ENCODE data around the gene P2RX1.

The P2RX1 gene

DNA sequence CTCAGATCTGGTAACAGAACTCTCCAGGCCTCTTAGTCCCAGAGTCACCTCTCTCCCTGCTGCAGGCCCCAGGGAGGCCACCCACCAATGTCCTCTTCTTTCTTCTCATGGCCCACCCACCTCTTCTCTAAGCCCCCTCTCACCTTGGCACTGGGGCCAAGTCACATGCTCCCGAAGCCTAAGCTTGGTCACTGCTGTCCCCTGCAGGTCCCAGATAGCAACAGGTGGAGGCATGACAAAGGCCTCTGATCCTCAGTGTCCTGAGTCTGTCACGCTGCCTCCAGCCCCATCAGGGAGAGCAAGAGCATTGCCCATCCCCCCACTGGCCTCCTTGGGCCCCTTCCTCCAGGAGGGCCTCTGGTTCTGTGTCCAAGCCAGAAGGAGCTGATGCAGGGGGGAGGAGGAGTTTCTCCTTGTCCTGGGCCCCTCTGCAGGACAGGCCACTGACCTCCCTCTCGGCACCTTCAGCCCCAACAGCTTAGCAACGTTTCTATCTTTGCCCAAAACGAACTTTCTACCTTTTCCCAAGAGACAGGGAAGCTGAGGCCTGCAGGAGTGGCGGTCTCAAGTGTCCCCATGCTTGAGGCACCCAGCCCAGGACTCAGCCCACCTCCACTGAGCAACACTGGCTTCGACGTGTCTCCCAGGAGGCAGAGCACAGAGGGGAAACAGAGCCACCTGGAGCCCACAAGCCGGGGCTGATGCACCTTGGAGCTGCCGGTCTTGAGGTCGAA, 8.6 kb downstream of the P2RX1 start:
- H3K27me3 ChIP-seq (ENCODE audit: control insufficient read depth in 1 of 2, insufficient read depth in 2 of 2, low read length in 2 of 2), result no peaks in the 10 kb centered on the region
- H3K4me3 ChIP-seq (ENCODE audit: low read depth in 1 of 2, low read length in 2 of 2), result no peak overlapping the region
- H3K9ac ChIP-seq (ENCODE audit: low read depth in 1 of 2, low read length in 2 of 2), result no peak overlapping the region
- no peaks in the 10 kb centered on the region for H3K9me3 ChIP-seq (ENCODE audit: control insufficient read depth in 1 of 2, low read length in 2 of 2)
- no peak overlapping the region for H3K27ac ChIP-seq (ENCODE audit: low read depth, low read length)
- no peaks in the 10 kb centered on the region for H3K4me1 ChIP-seq (ENCODE audit: control insufficient read depth in 1 of 2, insufficient read depth in 2 of 2, low read length in 2 of 2)
- no peaks in the 10 kb centered on the region for H3K36me3 ChIP-seq (ENCODE audit: control insufficient read depth in 1 of 2, insufficient read depth in 2 of 2, low read length in 2 of 2)

DNA sequence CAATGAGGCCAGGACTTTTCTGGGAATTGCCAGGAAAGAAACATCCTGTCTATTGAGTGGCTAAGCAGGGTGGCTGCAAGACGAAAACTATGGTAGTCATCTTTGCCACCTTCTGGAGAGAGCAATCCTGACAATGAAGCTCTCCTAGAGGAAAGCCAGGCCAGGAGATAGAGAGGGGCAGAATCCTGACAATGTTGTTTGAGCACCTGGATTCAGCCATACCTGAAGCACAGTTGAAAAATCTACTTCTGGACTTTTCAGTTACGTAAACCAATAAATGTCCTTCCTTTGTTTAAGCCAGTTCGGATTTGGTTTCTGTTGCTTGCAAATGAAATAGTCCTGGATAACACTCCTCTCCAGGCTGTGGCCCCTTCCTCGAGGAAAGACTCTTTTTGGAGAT, 9.4 kb downstream of the P2RX1 start:
- no peaks in the 10 kb centered on the region for H3K9me3 ChIP-seq (ENCODE audit: control insufficient read depth in 1 of 2, low read length in 2 of 2)
- H3K4me3 ChIP-seq (ENCODE audit: low read depth in 1 of 2, low read length in 2 of 2), result no peak overlapping the region
- H3K4me1 ChIP-seq (ENCODE audit: control insufficient read depth in 1 of 2, insufficient read depth in 2 of 2, low read length in 2 of 2), result no peaks in the 10 kb centered on the region
- H3K27me3 ChIP-seq (ENCODE audit: control insufficient read depth in 1 of 2, insufficient read depth in 2 of 2, low read length in 2 of 2), result no peaks in the 10 kb centered on the region
- H3K9ac ChIP-seq (ENCODE audit: low read depth in 1 of 2, low read length in 2 of 2), result no peak overlapping the region
- no peaks in the 10 kb centered on the region for H3K36me3 ChIP-seq (ENCODE audit: control insufficient read depth in 1 of 2, insufficient read depth in 2 of 2, low read length in 2 of 2)
- no peak overlapping the region for H3K27ac ChIP-seq (ENCODE audit: low read depth, low read length)

DNA sequence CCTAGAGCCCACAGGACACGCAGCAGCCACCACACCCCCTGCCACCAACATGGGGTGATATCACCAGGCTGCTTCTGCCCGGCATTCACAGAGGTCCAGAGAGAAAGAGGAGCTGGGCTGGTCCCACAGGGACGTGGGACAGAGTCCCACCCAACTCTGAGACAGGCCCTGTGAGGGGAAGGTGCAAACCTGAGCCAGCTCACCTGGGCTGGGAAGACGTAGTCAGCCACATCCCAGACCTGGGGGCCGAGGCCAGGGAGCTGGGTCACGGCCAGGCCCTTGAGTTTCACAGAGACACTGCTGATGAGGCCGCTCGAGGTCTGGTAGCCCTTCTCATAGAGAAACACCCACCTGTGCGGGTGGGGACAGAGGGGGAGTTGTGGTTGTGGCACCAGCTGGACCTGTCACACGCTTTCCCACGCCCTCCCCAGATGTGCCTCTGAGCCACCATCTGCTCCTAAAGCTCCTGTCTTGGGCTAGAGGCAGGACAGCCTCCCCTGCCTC, 11.2 kb downstream of the P2RX1 start:
- H3K4me3 ChIP-seq (ENCODE audit: low read depth in 1 of 2, low read length in 2 of 2), result no peak overlapping the region
- no peaks in the 10 kb centered on the region for H3K27me3 ChIP-seq (ENCODE audit: control insufficient read depth in 1 of 2, insufficient read depth in 2 of 2, low read length in 2 of 2)
- no peak overlapping the region for H3K27ac ChIP-seq (ENCODE audit: low read depth, low read length)
- H3K9ac ChIP-seq (ENCODE audit: low read depth in 1 of 2, low read length in 2 of 2), result no peak overlapping the region
- no peaks in the 10 kb centered on the region for H3K36me3 ChIP-seq (ENCODE audit: control insufficient read depth in 1 of 2, insufficient read depth in 2 of 2, low read length in 2 of 2)
- no peaks in the 10 kb centered on the region for H3K4me1 ChIP-seq (ENCODE audit: control insufficient read depth in 1 of 2, insufficient read depth in 2 of 2, low read length in 2 of 2)
- H3K9me3 ChIP-seq (ENCODE audit: control insufficient read depth in 1 of 2, low read length in 2 of 2), result no peaks in the 10 kb centered on the region

DNA sequence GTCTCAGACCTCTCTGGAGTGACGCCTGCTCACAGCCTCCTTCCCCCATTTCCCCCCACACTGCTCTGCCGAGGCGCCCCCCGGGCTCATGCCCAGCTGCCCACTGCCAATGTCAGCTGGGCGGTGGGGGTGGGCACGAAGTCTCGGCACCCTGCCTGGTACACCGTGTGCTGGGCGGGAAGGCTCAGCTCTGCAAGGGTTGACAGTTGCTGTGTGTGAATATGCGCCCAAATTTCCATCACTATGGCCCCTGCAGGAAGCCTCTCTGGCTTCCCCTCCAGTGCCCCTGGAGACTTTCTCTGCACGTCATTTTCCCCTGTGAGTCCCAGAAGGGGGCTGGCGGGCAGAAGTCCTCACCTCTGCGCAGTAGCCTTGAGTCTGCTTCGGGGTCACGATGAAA, 11.8 kb downstream of the P2RX1 start:
- Histone ChIP-seq H3K27me3 (ENCODE audit: control insufficient read depth in 1 of 2, insufficient read depth in 2 of 2, low read length in 2 of 2) (no peaks in the 10 kb centered on the region), H3K4me3 (ENCODE audit: low read depth in 1 of 2, low read length in 2 of 2) (no peak overlapping the region), H3K36me3 (ENCODE audit: control insufficient read depth in 1 of 2, insufficient read depth in 2 of 2, low read length in 2 of 2) (no peaks in the 10 kb centered on the region), H3K4me1 (ENCODE audit: control insufficient read depth in 1 of 2, insufficient read depth in 2 of 2, low read length in 2 of 2) (no peaks in the 10 kb centered on the region), H3K9me3 (ENCODE audit: control insufficient read depth in 1 of 2, low read length in 2 of 2) (no peaks in the 10 kb centered on the region), H3K9ac (ENCODE audit: low read depth in 1 of 2, low read length in 2 of 2) (no peak overlapping the region), H3K27ac (ENCODE audit: low read depth, low read length) (no peak overlapping the region)

DNA sequence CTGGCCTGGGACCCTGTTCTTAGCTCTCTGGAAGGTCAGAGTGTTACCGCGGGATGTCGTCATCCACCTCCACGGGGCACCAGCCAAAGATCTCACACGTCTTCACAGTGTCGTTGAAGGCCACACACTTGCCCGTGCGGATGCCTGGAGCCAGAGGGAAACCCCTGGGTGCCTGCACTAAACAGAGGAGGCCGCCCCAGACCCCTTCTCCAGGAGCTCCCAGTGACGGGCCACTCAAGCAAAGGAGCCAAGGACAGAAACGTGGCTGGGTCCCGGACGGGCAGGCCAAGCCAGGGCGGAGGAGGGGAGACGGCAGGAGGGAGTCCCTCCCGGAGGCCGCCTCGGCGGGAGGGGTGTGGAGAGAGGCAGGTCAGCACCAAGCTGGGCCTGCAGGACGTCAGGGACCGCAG, 12.4 kb downstream of the P2RX1 start:
- Histone ChIP-seq H3K36me3 (ENCODE audit: control insufficient read depth in 1 of 2, insufficient read depth in 2 of 2, low read length in 2 of 2) (no peaks in the 10 kb centered on the region), H3K4me1 (ENCODE audit: control insufficient read depth in 1 of 2, insufficient read depth in 2 of 2, low read length in 2 of 2) (no peaks in the 10 kb centered on the region), H3K4me3 (ENCODE audit: low read depth in 1 of 2, low read length in 2 of 2) (no peak overlapping the region), H3K27me3 (ENCODE audit: control insufficient read depth in 1 of 2, insufficient read depth in 2 of 2, low read length in 2 of 2) (no peaks in the 10 kb centered on the region), H3K27ac (ENCODE audit: low read depth, low read length) (no peak overlapping the region), H3K9me3 (ENCODE audit: control insufficient read depth in 1 of 2, low read length in 2 of 2) (no peaks in the 10 kb centered on the region), H3K9ac (ENCODE audit: low read depth in 1 of 2, low read length in 2 of 2) (no peak overlapping the region)

GRCh38 chr17:3903051-3903825, 13.0 kb downstream of the P2RX1 start:
- Histone ChIP-seq H3K9ac (ENCODE audit: low read depth in 1 of 2, low read length in 2 of 2) (no peak overlapping the region), H3K27me3 (ENCODE audit: control insufficient read depth in 1 of 2, insufficient read depth in 2 of 2, low read length in 2 of 2) (no peaks in the 10 kb centered on the region), H3K27ac (ENCODE audit: low read depth, low read length) (no peak overlapping the region), H3K4me1 (ENCODE audit: control insufficient read depth in 1 of 2, insufficient read depth in 2 of 2, low read length in 2 of 2) (no peaks in the 10 kb centered on the region), H3K9me3 (ENCODE audit: control insufficient read depth in 1 of 2, low read length in 2 of 2) (no peaks in the 10 kb centered on the region), H3K4me3 (ENCODE audit: low read depth in 1 of 2, low read length in 2 of 2) (no peak overlapping the region), H3K36me3 (ENCODE audit: control insufficient read depth in 1 of 2, insufficient read depth in 2 of 2, low read length in 2 of 2) (no peaks in the 10 kb centered on the region)

DNA sequence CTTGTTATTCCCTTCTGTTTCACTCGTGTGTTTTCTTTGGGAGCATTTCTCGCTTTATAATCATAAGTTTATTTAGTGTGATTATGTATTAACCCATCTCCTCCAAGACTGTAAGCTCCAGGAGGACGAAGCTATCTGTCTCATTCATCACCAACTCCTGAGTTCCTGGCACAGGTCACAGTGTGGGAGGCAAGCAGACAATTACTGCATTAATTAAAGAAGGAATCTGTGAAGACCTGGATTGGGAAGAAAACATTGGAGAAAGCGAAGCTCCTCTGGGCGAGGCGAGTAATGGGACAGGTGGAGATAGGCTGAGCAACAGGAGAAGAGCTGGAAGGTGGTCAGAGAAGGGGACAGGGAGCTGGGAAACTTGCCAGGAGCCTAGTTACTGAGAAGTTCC, 15.6 kb downstream of the P2RX1 start:
- Histone ChIP-seq H3K9ac (ENCODE audit: low read depth in 1 of 2, low read length in 2 of 2) (no peak overlapping the region), H3K4me1 (ENCODE audit: control insufficient read depth in 1 of 2, insufficient read depth in 2 of 2, low read length in 2 of 2) (no peaks in the 10 kb centered on the region), H3K9me3 (ENCODE audit: control insufficient read depth in 1 of 2, low read length in 2 of 2) (no peaks in the 10 kb centered on the region), H3K27ac (ENCODE audit: low read depth, low read length) (no peak overlapping the region), H3K36me3 (ENCODE audit: control insufficient read depth in 1 of 2, insufficient read depth in 2 of 2, low read length in 2 of 2) (no peaks in the 10 kb centered on the region), H3K27me3 (ENCODE audit: control insufficient read depth in 1 of 2, insufficient read depth in 2 of 2, low read length in 2 of 2) (no peaks in the 10 kb centered on the region), H3K4me3 (ENCODE audit: low read depth in 1 of 2, low read length in 2 of 2) (no peak overlapping the region)

GRCh38 chr17:3897731-3898130, 18.5 kb downstream of the P2RX1 start:
- H3K27me3 ChIP-seq (ENCODE audit: control insufficient read depth in 1 of 2, insufficient read depth in 2 of 2, low read length in 2 of 2), result no peaks in the 10 kb centered on the region
- no peak overlapping the region for H3K4me3 ChIP-seq (ENCODE audit: low read depth in 1 of 2, low read length in 2 of 2)
- H3K4me1 ChIP-seq (ENCODE audit: control insufficient read depth in 1 of 2, insufficient read depth in 2 of 2, low read length in 2 of 2), result peaks cover 20 to 24% of the 10 kb centered on the region in 2 donors
- H3K9me3 ChIP-seq (ENCODE audit: control insufficient read depth in 1 of 2, low read length in 2 of 2), result no peaks in the 10 kb centered on the region
- H3K27ac ChIP-seq (ENCODE audit: low read depth, low read length), result no peak overlapping the region
- no peak overlapping the region for H3K9ac ChIP-seq (ENCODE audit: low read depth in 1 of 2, low read length in 2 of 2)
- H3K36me3 ChIP-seq (ENCODE audit: control insufficient read depth in 1 of 2, insufficient read depth in 2 of 2, low read length in 2 of 2), result no peaks in the 10 kb centered on the region

DNA sequence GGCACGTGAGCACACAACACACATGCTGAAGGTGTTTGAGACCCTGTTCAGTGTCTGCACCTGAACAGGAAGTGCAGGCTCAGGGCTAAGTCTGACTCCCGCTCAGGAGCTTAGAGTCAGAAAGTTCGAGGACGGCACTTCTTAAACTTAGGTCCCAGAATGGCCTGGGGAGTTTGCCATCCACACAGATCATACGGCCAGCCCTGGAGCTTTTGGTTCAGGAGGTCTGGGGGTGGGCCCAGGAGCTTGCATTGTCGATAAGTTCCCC, 19.4 kb downstream of the P2RX1 start:
- Histone ChIP-seq H3K36me3 (ENCODE audit: control insufficient read depth in 1 of 2, insufficient read depth in 2 of 2, low read length in 2 of 2) (no peaks in the 10 kb centered on the region), H3K4me3 (ENCODE audit: low read depth in 1 of 2, low read length in 2 of 2) (no peak overlapping the region), H3K9me3 (ENCODE audit: control insufficient read depth in 1 of 2, low read length in 2 of 2) (no peaks in the 10 kb centered on the region), H3K27me3 (ENCODE audit: control insufficient read depth in 1 of 2, insufficient read depth in 2 of 2, low read length in 2 of 2) (no peaks in the 10 kb centered on the region), H3K4me1 (ENCODE audit: control insufficient read depth in 1 of 2, insufficient read depth in 2 of 2, low read length in 2 of 2) (peaks cover 23 to 26% of the 10 kb centered on the region in 2 donors), H3K27ac (ENCODE audit: low read depth, low read length) (no peak overlapping the region), H3K9ac (ENCODE audit: low read depth in 1 of 2, low read length in 2 of 2) (no peak overlapping the region)

DNA sequence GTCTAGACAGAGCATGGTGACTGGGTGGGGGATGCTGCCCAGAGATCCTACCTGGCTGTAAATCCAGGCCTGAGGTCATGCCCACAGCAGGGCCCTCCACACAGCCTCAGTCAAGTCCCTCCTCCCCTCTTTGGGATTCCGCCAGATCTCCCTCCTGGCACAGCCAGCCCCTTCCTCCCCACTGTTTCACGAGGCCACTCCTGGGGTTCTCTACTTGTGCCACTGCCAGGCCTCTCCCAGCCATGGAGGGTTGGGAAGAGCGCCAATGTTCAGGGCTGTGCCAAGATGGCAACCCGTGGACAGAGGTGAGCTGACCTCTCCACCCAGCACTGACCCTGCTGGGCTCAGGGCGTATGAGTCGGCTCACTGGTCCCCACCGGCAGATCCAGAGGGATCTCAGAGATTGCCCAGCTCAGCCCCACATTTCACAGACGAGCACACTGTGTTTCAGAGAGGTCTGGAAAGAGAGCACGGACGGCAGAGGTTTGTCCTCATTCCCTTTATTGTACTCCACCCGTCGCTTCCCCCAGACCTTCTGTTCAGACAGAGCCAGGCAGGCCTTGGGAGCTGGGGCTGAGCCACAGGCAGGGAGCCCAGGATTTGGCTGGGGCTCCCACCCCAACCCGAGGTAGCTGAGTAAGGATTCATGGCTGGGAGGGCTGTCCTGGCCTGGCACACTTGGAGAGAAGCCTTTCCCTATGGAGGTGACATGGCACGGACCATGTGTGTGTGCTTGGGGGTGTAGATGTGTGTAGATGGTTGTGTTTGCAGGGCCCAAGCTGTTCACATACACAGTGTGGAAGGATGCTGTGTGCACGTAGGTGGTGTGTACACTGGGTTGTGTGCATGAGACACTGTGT, 19.9 kb downstream of the P2RX1 start:
- Histone ChIP-seq H3K36me3 (ENCODE audit: control insufficient read depth in 1 of 2, insufficient read depth in 2 of 2, low read length in 2 of 2) (no peaks in the 10 kb centered on the region), H3K9ac (ENCODE audit: low read depth in 1 of 2, low read length in 2 of 2) (no peak overlapping the region), H3K9me3 (ENCODE audit: control insufficient read depth in 1 of 2, low read length in 2 of 2) (no peaks in the 10 kb centered on the region), H3K4me1 (ENCODE audit: control insufficient read depth in 1 of 2, insufficient read depth in 2 of 2, low read length in 2 of 2) (peaks cover 28 to 32% of the 10 kb centered on the region in 2 donors), H3K27ac (ENCODE audit: low read depth, low read length) (no peak overlapping the region), H3K4me3 (ENCODE audit: low read depth in 1 of 2, low read length in 2 of 2) (no peak overlapping the region), H3K27me3 (ENCODE audit: control insufficient read depth in 1 of 2, insufficient read depth in 2 of 2, low read length in 2 of 2) (no peaks in the 10 kb centered on the region)
